Activated CD4-positive, alpha-beta T cell treated with anti-CD3 and anti-CD28 coated beads, Interleukin-2, Interleukin-4, amounts not matched to agents 100 ng/mL and 50 ng/mL, durations not matched to agents 16 hours and 8 hours (primary cell): ENCODE results near the gene TRIM40.

Experiments
- DNase-seq: peaks from one replicate; pipeline ENCODE4 v3.0.0-alpha.2; 2020; ENCODE audit warnings: low spot score

Gene TRIM40

GRCh38 chr6:30149858-30150550 lies 14.1 kb downstream of the TRIM40 start:
- DNase-seq: no peak

- no peak for DNase-seq
Observed at GRCh38 chr6:30150671-30151395, 14.9 kb downstream of the TRIM40 start.

- no peak for DNase-seq
Observed at GRCh38 chr6:30151580-30151979, 15.6 kb downstream of the TRIM40 start.

- no peak for DNase-seq
Observed at GRCh38 chr6:30152016-30152673, 16.2 kb downstream of the TRIM40 start.

- DNase-seq: no peak
Observed at GRCh38 chr6:30152910-30153610, 17.1 kb downstream of the TRIM40 start.

- no peak for DNase-seq
Observed at GRCh38 chr6:30154061-30154460, 18.1 kb downstream of the TRIM40 start.

- no peak for DNase-seq
Observed at GRCh38 chr6:30154709-30155519, 19.0 kb downstream of the TRIM40 start.

GRCh38 chr6:30155520-30156261 lies 19.8 kb downstream of the TRIM40 start:
- no peak for DNase-seq

- DNase-seq: no peak
Observed at GRCh38 chr6:30156262-30156599, 20.3 kb downstream of the TRIM40 start.

GRCh38 chr6:30156774-30157173 lies 20.8 kb downstream of the TRIM40 start:
- DNase-seq: no peak

GRCh38 chr6:30157581-30157980 lies 21.6 kb downstream of the TRIM40 start:
- DNase-seq: no peak

GRCh38 chr6:30157999-30158398 lies 22.1 kb downstream of the TRIM40 start:
- no peak for DNase-seq

GRCh38 chr6:30158475-30159040 lies 22.6 kb downstream of the TRIM40 start:
- DNase-seq: no peak

- DNase-seq: no peak
Observed at GRCh38 chr6:30160008-30160784, 24.3 kb downstream of the TRIM40 start.

- DNase-seq: no peak
Observed at GRCh38 chr6:30160785-30161531, 25.0 kb downstream of the TRIM40 start, which contains the start of gene TRIM10. Gene TRIM10 (minus strand): TSS chr6:30161211. CDS start chr6:30160858, 353 bp downstream.

GRCh38 chr6:30162265-30163089 lies 26.5 kb downstream of the TRIM40 start:
- no peak for DNase-seq

- peak; percentile 28 for DNase-seq
Observed at GRCh38 chr6:30163090-30163917, 27.4 kb downstream of the TRIM40 start, which contains the start of gene TRIM15. Gene TRIM15 (plus strand): TSS chr6:30163546. CDS start chr6:30163685, 139 bp downstream.
